Panc1 (cell line): ENCODE data around the gene HNRNPAB. TPM values are rescaled to one million over a fixed set of nuclear protein-coding genes. Genes with fewer than 3 reads are reported as not detected.
A peak's percentile ranks its signal among the peaks of the same experiment; 100 is the strongest.

Source experiments
- ATAC-seq: fragments of 200-7000 bp; cut with Tn5 transposase; 2 replicates; pipeline ENCODE4 v1.9.1; 2020; ENCODE audit warnings: mild to moderate bottlenecking, moderate library complexity
- BruUV-seq: library from RNA; stranded (reverse); fragments of 400-500 nt; replicated peaks from 2 replicates; lab custom pipeline; 2021; lab: Mats Ljungman, UMichigan
- CTCF ChIA-PET: fragments of 300-600 bp; sonication (Branson Sonifier 250); formaldehyde crosslinking; loops from one replicate; lab custom pipeline; 2022; ENCODE audit warnings: antibody characterized with exemption; lab: Charles Lee
- POLR2A ChIA-PET: fragments of 300-600 bp; sonication (Branson Sonifier 250); formaldehyde crosslinking; loops from one replicate; lab custom pipeline; 2022; ENCODE audit warnings: antibody characterized with exemption; lab: Charles Lee
- DNase-seq: peaks from one replicate; pipeline ENCODE4 v3.0.0-alpha.2; 2010; ENCODE audit warnings: low read depth, low spot score
- H3K27ac ChIP-seq: 2 replicates; pipeline ENCODE4 v1.5.1; 2011; ENCODE audit warnings: mild to moderate bottlenecking, low read length, inconsistent platforms
- H3K27me3 ChIP-seq: fragments of 200-500 bp; sonication (Bioruptor generic); 2 replicates; pipeline ENCODE4 v1.6.0; 2014; ENCODE audit warnings: low read length, inconsistent platforms; ENCODE audit not compliant: control insufficient read depth, insufficient read depth
- H3K36me3 ChIP-seq: fragments of 200-500 bp; sonication (Bioruptor generic); 2 replicates; pipeline ENCODE4 v1.5.1; 2014; ENCODE audit warnings: inconsistent platforms, mild to moderate bottlenecking, low read length, moderate library complexity; ENCODE audit not compliant: control insufficient read depth, insufficient read depth
- H3K4me1 ChIP-seq: 2 replicates; pipeline ENCODE4 v1.5.1; 2011; ENCODE audit warnings: inconsistent platforms, mild to moderate bottlenecking, low read length, moderate library complexity; ENCODE audit not compliant: control insufficient read depth, insufficient read depth
- H3K4me3 ChIP-seq, 2 experiments: 2 replicates each; pipeline ENCODE4 v1.5.1; 2011 to 2012; ENCODE audit warnings: low read depth in 2 of 2, low read length in 2 of 2, mild to moderate bottlenecking in 2 of 2, inconsistent platforms in 1 of 2, moderate library complexity in 1 of 2
- H3K9me3 ChIP-seq: fragments of 200-500 bp; sonication (Bioruptor generic); 2 replicates; pipeline ENCODE4 v1.5.1; 2014; ENCODE audit warnings: low read depth, mild to moderate bottlenecking, inconsistent platforms, low read length, moderate library complexity; ENCODE audit not compliant: control insufficient read depth, insufficient read depth
- CTCF ChIP-seq: fragments of 450-650 bp; IDR thresholded peaks from 2 replicates; pipeline ENCODE4 v1.5.1; 2017; ENCODE audit warnings: mild to moderate bottlenecking
- POLR2AphosphoS5 ChIP-seq: IDR thresholded peaks from 2 replicates; pipeline ENCODE4 v1.6.1; 2012; ENCODE audit warnings: mild to moderate bottlenecking, low read depth, low read length, moderate library complexity
- SIN3A ChIP-seq: IDR thresholded peaks from 2 replicates; pipeline ENCODE4 v1.6.1; 2012; ENCODE audit warnings: low read depth, mild to moderate bottlenecking, low read length, moderate library complexity, borderline replicate concordance; ENCODE audit not compliant: insufficient read depth
- TCF7L2 ChIP-seq: IDR thresholded peaks from 2 replicates; pipeline ENCODE4 v1.6.1; 2011; ENCODE audit warnings: mild to moderate bottlenecking, low read depth, low read length, inconsistent platforms
- in situ Hi-C: cut with HindIII; loops from 2 replicates; pipeline ENCODE4 v1.10.0; 2016; ENCODE audit warnings: low sequenced_read_pairs, low pct_unique_long_range_greater_than_20kb
- intact Hi-C: fragments of 100-400 bp; cut with micrococcal nuclease; formaldehyde crosslinking; loops from one replicate; pipeline ENCODE4 v1.10.0; 2022; ENCODE audit not compliant: unreplicated experiment
- total RNA-seq: library from RNA; stranded (reverse); gene quantifications from one replicate; pipeline ENCODE4 v1.2.1, GENCODE V29; 2021; ENCODE audit not compliant: unreplicated experiment
- TF ChIP-seq, protein P1 (sequence below), 2 experiments: IDR thresholded peaks; 2 replicates each; pipeline ENCODE4 v1.6.1; 2011 to 2012; ENCODE audit warnings: low read depth in 2 of 2, control low read depth in 1 of 2, low read length in 1 of 2, mild to moderate bottlenecking in 1 of 2, moderate library complexity in 1 of 2; ENCODE audit not compliant: insufficient read depth in 1 of 2

The HNRNPAB gene
- total RNA-seq, 1 experiment from 2014 or later, result 273 TPM

DNA sequence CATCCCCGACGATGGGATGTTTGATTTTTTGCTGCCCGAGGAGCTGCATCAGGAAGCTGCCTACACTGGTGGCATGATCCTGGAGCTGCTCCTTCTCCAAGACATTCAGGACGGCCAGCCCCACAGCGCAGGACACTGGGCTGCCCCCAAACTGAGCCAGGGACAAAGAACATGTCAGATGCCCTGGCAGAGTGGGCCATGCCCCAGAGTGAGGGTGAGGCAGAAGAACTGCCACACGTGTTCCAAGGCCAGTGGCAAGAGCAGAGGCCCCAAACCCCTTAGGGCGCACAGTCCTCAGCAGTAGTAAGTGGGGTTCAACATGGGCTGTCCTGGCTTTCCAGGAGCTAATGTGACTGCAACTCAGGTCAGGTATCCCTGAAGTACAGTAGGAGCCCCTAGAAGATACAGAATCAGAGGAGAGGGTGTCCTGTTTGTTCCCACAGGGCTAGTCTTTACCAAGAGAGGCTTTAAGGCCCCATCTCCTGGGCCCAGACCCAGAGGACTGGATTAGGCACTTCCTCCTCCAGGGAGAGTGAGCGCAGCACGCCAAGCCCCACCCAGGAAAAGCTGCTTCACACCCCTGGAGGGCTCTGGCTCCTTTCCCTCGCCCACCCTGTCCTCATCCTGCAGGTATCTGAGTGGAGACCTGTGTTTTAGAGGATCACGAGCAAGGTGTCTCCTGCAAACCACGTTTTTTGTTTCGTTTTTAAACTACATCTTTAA is 11.1 kb downstream of the HNRNPAB start:
- intact Hi-C loops (no loop called here), in situ Hi-C loops (no loop called here)
- H3K36me3 ChIP-seq, result peaks cover 3% of the 10 kb centered on the region
- ChIA-PET CTCF (no interaction called here), POLR2A (interaction anchor here (0.6 kb wide), 1 partner anchor 16 kb away, joined by 3 read pairs; no protein-coding TSS in a partner anchor)
- no peak for ATAC-seq
- BruUV-seq, result no TSS peak
- no peak overlapping the region for H3K27ac ChIP-seq
- no peak overlapping the region for H3K4me3 ChIP-seq
- peaks cover 9% of the 10 kb centered on the region for H3K4me1 ChIP-seq
- DNase-seq, result no peak
- TF ChIP-seq TCF7L2, result no peak
- TF ChIP-seq, protein P1, sequence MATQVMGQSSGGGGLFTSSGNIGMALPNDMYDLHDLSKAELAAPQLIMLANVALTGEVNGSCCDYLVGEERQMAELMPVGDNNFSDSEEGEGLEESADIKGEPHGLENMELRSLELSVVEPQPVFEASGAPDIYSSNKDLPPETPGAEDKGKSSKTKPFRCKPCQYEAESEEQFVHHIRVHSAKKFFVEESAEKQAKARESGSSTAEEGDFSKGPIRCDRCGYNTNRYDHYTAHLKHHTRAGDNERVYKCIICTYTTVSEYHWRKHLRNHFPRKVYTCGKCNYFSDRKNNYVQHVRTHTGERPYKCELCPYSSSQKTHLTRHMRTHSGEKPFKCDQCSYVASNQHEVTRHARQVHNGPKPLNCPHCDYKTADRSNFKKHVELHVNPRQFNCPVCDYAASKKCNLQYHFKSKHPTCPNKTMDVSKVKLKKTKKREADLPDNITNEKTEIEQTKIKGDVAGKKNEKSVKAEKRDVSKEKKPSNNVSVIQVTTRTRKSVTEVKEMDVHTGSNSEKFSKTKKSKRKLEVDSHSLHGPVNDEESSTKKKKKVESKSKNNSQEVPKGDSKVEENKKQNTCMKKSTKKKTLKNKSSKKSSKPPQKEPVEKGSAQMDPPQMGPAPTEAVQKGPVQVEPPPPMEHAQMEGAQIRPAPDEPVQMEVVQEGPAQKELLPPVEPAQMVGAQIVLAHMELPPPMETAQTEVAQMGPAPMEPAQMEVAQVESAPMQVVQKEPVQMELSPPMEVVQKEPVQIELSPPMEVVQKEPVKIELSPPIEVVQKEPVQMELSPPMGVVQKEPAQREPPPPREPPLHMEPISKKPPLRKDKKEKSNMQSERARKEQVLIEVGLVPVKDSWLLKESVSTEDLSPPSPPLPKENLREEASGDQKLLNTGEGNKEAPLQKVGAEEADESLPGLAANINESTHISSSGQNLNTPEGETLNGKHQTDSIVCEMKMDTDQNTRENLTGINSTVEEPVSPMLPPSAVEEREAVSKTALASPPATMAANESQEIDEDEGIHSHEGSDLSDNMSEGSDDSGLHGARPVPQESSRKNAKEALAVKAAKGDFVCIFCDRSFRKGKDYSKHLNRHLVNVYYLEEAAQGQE (IDR thresholded peaks at IDR 0.05; ENCODE audit: insufficient read depth in 1 of 2, low read depth in 2 of 2, low read length in 1 of 2), result no peak
- no peak for TF ChIP-seq SIN3A
- no peak for TF ChIP-seq CTCF
- TF ChIP-seq POLR2AphosphoS5, result no peak
- no peaks in the 10 kb centered on the region for H3K9me3 ChIP-seq
- H3K27me3 ChIP-seq, result no peaks in the 10 kb centered on the region

- Histone ChIP-seq H3K27ac (no peak overlapping the region), H3K4me3 (no peak overlapping the region), H3K27me3 (no peaks in the 10 kb centered on the region), H3K9me3 (no peaks in the 10 kb centered on the region), H3K36me3 (peaks cover 3% of the 10 kb centered on the region), H3K4me1 (peaks cover 9% of the 10 kb centered on the region)
- ChIA-PET POLR2A (interaction anchor here (0.6 kb wide), 1 partner anchor 15 kb away, joined by 3 read pairs; no protein-coding TSS in a partner anchor), CTCF (no interaction called here)
- TF ChIP-seq, protein P1 (IDR thresholded peaks at IDR 0.05; ENCODE audit: insufficient read depth in 1 of 2, low read depth in 2 of 2, low read length in 1 of 2), result no peak
- TF ChIP-seq CTCF, result no peak
- in situ Hi-C loops, result no loop called here
- ATAC-seq (no peak), DNase-seq (no peak)
- BruUV-seq, result TSS peak; percentile 16
- intact Hi-C loops, result no loop called here
Measured at GRCh38 chr5:178216088-178216534, 11.8 kb downstream of the HNRNPAB start.
